H1 (cell line): Measurements from ENCODE around the gene FASTK. TPM values are rescaled to one million over a fixed set of nuclear protein-coding genes. Genes with fewer than 3 reads are reported as not detected.

Source experiments
- ASH2L ChIP-seq: fragments of 200-600, 300-600 bp; sonication (generic); IDR thresholded peaks from one replicate; pipeline ENCODE4 v1.7.1; 2017; ENCODE audit warnings: low read length
- BRCA1 ChIP-seq: IDR thresholded peaks from 2 replicates; pipeline ENCODE4 v1.6.1; 2012; ENCODE audit warnings: low read depth, low read length, improper control_type of control experiment
- KDM5A ChIP-seq: fragments of 200-600 bp; IDR thresholded peaks from 2 replicates; pipeline ENCODE4 v1.7.1; 2012; ENCODE audit warnings: mild to moderate bottlenecking, low read length, inconsistent platforms, mixed read lengths
- MAFK ChIP-seq: IDR thresholded peaks from 2 replicates; pipeline ENCODE4 v1.6.1; 2012; ENCODE audit warnings: low read depth, mild to moderate bottlenecking, improper control_type of control experiment, low read length
- PHF8 ChIP-seq: fragments of 200-600 bp; sonication (generic); conservative IDR thresholded peaks from 2 replicates; pipeline ENCODE4 v1.7.1; 2012; ENCODE audit warnings: low read depth, mild to moderate bottlenecking, inconsistent platforms, low read length, moderate library complexity
- RBBP5 ChIP-seq: IDR thresholded peaks from 2 replicates; pipeline ENCODE4 v1.7.1; 2012; ENCODE audit warnings: low read depth, mild to moderate bottlenecking, inconsistent platforms, low read length, moderate library complexity, borderline replicate concordance
- ZNF274 ChIP-seq: IDR thresholded peaks from 2 replicates; pipeline ENCODE4 v1.7.0; 2012; ENCODE audit warnings: low read length, borderline replicate concordance; ENCODE audit errors: extremely low read depth
- polyA plus RNA-seq, 7 experiments: library from polyadenylated mRNA; depleted of rRNA in 3 of 7; stranded (reverse) in 5 of 7; unstranded in 2 of 7; fragments of >200 nt in 5 of 7; fragments of 200-250 nt in 2 of 7; gene quantifications; 1 replicate in 5 of 7; 2 replicates in 1 of 7; 4 replicates in 1 of 7; pipeline versions ENCODE4 v1.2.1 to v1.2.3, GENCODE V29; 2011 to 2013; ENCODE audit warnings: missing spikeins in 2 of 7, mixed read lengths in 2 of 7
- total RNA-seq: library from RNA; stranded (reverse); fragmentation: NEBNext Ultra II Directional; extraction: Animal tissue kit (Norgen Biotek cat#: 25700); gene quantifications from 2 replicates; pipeline ENCODE4 v1.2.1, GENCODE V29; 2021

FASTK gene
- total and polyA plus RNA-seq, 2 of the 8 experiments (the other 6 are each of a cell fraction or from before 2014, with no cell fraction given), result 39.4 to 84.0 TPM

DNA sequence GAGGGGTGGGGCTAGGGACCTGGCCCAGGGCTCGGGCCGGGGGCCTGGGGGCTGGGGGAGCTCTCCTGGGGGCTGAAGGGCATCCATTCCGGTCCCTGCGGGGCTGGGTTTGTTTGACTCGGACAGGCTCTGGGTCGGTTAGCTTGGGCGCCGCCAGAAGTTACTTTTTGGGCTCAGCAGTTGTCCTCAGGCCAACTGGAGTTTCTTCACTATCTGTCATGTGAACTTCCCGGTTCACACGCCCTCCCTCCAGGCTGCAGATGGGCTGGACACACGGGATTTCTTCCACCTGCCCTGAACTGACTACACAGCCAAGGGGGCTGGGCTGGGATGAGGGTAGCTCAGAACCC, 17.4 kb downstream of the FASTK start (continued):
- TF ChIP-seq PHF8, result no peak
- no peak for TF ChIP-seq ZNF274
- no peak for TF ChIP-seq KDM5A
- TF ChIP-seq MAFK, result no peak
- no peak for TF ChIP-seq BRCA1
- TF ChIP-seq ASH2L, result no peak
- TF ChIP-seq RBBP5, result no peak
